Activated CD4-positive, alpha-beta T cell treated with anti-CD3 and anti-CD28 coated beads for 24 hours (primary cell): ENCODE measurements around the gene CD8A.
A peak's percentile ranks its signal among the peaks of the same experiment; 100 is the strongest.

Experiments
- DNase-seq, 2 donors: peaks; one replicate each; pipeline ENCODE4 v3.0.0-alpha.2; 2020; ENCODE audit warnings: low read depth in 2 of 2

Gene CD8A

GRCh38 chr2:86808315-86809161 is 17.8 kb upstream of the CD8A start:
- DNase-seq: peak; percentile 88 to 90

- no peak for DNase-seq
Observed at GRCh38 chr2:86807468-86808275, 17.0 kb upstream of the CD8A start.

- no peak for DNase-seq
Observed at GRCh38 chr2:86807133-86807467, 16.4 kb upstream of the CD8A start.

GRCh38 chr2:86806059-86806857 is 15.5 kb upstream of the CD8A start:
- DNase-seq: no peak

GRCh38 chr2:86800856-86801567 is 10.3 kb upstream of the CD8A start:
- no peak for DNase-seq

GRCh38 chr2:86794861-86795260 is 4.1 kb upstream of the CD8A start:
- DNase-seq: no peak

- no peak for DNase-seq
Observed at GRCh38 chr2:86793752-86794151, 3.0 kb upstream of the CD8A start.

GRCh38 chr2:86791573-86791972 is 860 bp upstream of the CD8A start:
- no peak for DNase-seq

- DNase-seq: no peak
Observed at GRCh38 chr2:86790134-86790675, 508 bp downstream of the CD8A start.

GRCh38 chr2:86789687-86790133 is 1.0 kb downstream of the CD8A start:
- no peak for DNase-seq

- no peak for DNase-seq
Observed at GRCh38 chr2:86788881-86789686, 1.6 kb downstream of the CD8A start.

GRCh38 chr2:86788165-86788564 is 2.5 kb downstream of the CD8A start:
- no peak for DNase-seq

- DNase-seq: no peak
Observed at GRCh38 chr2:86787736-86788135, 3.0 kb downstream of the CD8A start.

- no peak for DNase-seq
Observed at GRCh38 chr2:86786001-86786536, 4.6 kb downstream of the CD8A start.

GRCh38 chr2:86785456-86785855 is 5.3 kb downstream of the CD8A start:
- DNase-seq: no peak

- no peak for DNase-seq
Observed at GRCh38 chr2:86783615-86784339, 6.9 kb downstream of the CD8A start.

GRCh38 chr2:86782748-86783147 is 8.0 kb downstream of the CD8A start:
- no peak for DNase-seq

GRCh38 chr2:86781363-86781762 is 9.3 kb downstream of the CD8A start:
- DNase-seq: no peak

GRCh38 chr2:86779971-86780370 is 10.7 kb downstream of the CD8A start:
- no peak for DNase-seq
